GM12872 (cell line): ENCODE measurements around the gene USP12.

Source experiments
- TF ChIP-seq, protein P1 (sequence below): IDR thresholded peaks from 3 replicates; pipeline ENCODE4 v1.5.1; 2011; ENCODE audit warnings: low read depth, mild to moderate bottlenecking, low read length, moderate library complexity; ENCODE audit not compliant: insufficient read depth

The USP12 gene

DNA sequence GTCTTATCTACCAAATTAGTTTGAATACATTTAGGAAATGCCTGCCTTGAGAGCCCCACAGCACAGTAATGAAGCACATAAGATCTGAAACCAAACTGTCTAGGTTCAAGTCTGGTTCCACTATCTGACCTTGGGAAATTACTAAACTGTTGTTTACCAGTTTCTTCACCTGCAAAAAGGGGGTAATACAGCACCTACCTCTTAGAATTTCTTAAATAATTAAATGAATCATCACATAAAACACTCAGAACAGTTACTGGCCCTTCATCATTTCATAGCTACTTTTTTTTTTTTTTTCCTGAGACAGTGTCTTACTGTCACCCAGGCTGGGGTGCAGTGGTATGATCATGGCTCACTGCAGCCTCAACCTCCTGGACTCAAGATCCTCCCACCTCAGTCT, 59.6 kb downstream of the USP12 start:
- TF ChIP-seq, protein P1, sequence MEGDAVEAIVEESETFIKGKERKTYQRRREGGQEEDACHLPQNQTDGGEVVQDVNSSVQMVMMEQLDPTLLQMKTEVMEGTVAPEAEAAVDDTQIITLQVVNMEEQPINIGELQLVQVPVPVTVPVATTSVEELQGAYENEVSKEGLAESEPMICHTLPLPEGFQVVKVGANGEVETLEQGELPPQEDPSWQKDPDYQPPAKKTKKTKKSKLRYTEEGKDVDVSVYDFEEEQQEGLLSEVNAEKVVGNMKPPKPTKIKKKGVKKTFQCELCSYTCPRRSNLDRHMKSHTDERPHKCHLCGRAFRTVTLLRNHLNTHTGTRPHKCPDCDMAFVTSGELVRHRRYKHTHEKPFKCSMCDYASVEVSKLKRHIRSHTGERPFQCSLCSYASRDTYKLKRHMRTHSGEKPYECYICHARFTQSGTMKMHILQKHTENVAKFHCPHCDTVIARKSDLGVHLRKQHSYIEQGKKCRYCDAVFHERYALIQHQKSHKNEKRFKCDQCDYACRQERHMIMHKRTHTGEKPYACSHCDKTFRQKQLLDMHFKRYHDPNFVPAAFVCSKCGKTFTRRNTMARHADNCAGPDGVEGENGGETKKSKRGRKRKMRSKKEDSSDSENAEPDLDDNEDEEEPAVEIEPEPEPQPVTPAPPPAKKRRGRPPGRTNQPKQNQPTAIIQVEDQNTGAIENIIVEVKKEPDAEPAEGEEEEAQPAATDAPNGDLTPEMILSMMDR, result no peak

DNA sequence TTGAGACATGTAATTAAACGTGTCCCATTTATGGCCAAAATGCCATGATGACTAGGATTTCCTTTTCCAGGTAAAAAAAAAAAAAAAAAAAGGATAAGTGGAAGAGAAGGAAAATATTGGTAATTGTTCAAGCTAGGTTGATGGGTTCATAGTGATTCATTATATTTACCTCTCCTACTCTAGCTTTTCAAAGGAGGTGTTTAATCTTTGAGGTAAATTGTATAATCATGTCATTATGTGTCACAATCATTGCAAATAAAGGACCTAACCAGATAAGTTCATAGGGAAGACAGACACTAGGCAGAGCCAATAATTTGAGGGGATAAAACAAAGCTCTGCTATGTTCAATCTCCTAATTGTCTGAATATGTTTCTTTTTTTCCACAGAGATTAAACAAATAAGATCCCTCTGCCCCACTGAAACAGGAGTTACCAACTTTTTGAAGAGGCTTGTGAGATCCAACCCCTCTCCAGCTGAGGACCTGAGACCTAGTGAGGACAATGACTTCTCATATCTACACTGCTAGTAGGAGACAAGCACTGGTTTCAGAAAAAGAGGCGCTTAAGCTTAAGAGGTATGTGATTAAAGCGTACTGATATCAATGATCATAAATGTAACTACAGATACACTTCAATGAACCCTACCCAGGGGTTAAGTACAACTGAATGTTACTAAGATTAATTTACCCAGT, 61.4 kb downstream of the USP12 start:
- TF ChIP-seq, protein P1, result no peak

DNA sequence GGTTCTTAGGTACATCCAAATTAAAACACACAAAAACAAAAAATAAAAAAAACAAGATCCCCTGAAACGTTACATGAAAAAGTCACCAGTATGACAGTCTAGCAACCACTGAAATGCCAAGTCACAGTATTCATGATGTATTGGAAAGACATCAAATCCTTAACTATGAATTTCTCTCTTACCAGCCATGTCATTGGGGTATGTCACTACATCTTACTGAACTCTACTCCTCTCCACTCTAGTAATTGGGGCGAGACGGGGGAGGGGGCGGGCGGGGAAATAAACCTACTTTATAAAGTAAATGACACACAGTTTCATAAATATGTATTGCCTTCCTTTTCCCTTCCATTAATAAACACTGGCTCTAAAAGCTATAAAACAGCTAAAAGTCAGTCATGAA, 65.5 kb downstream of the USP12 start:
- TF ChIP-seq, protein P1, result no peak

DNA sequence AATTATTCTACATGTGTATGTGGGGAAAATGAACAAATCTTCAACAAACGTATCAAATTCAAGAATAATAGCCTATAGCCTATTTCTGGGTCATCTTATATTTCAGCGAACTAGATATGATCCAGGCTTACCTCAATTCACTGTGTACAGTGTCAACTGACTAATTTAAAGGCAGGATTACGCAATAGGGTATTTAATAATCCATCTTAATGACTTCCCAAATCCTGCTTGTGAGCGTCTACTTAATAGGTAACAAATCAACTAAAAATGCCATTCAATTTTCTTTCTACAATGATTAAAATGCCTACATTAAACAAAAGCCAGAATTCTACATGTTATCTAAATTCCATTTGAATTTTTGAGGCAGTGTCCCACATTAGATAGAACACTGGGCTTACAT, 67.0 kb downstream of the USP12 start:
- TF ChIP-seq, protein P1, result no peak

DNA sequence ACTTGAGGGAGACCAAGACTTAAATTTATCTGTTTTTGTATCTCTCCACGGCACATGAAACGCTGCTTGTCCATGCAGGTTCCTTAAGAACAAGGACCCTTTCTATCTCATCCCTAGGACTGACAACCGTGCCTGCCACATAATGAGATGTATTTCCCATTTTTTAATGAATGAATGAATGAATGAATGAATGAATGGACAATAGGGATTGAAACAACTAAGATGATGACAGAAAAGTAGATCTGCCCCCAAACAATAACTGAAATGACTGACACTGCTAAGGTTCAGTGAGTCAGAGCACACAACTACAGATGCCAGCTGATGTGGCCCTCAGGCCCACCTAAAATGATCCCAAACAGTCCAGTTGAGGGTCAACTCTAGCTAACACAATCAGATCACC, 69.8 kb downstream of the USP12 start:
- TF ChIP-seq, protein P1, result no peak

DNA sequence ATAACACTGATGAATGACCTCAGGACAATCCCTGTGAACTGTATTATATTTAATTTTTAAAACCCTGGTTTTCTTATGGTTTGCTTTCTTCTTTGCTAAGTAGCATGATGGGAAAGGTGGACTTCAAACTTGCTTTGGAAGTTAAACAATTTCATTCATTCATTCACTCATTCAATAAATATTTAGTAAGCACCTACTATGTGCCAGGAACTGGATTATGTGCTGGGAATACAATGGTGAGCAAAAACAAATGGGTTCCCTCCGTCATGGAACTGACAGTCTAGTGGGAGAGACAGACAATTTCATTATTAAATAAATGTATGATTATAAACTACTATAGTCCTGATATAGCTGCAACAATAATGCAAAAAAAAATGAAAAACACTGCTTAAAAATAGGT, 70.3 kb downstream of the USP12 start:
- TF ChIP-seq, protein P1, result no peak

DNA sequence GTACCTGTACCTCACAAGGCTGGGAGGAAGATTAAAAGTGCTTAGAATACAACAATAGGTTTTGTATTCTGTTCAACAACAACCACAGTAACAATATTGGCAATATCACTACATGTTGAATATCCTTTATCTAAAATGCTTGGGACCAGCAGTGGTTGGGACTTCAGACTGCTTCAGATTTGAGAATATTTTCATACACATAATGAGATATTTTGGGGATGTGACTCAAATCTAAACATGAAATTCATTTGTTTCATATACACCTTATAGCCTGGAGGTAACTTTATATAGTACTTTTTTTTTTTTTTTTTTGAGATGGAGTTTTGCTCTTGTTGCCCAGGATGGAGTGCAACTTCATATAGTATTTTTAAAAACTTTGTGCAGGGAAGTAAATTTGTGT, 73.9 kb downstream of the USP12 start:
- TF ChIP-seq, protein P1, result no peak
